HG03432 (cell line): ENCODE measurements around the gene TTC1.

Experiments used
- ATAC-seq: cut with Tn5 transposase; IDR thresholded peaks from one replicate; pipeline ENCODE4 v1.9.1; 2021; ENCODE audit warnings: mild to moderate bottlenecking, moderate library complexity; ENCODE audit not compliant: unreplicated experiment

Gene TTC1

GRCh38 chr5:160082614-160083500 is 73.9 kb downstream of the TTC1 start:
- no peak for ATAC-seq

GRCh38 chr5:160083501-160083900 is 74.6 kb downstream of the TTC1 start:
- ATAC-seq, result no peak

GRCh38 chr5:160084144-160084543 is 75.2 kb downstream of the TTC1 start:
- no peak for ATAC-seq

- ATAC-seq, result no peak
These were observed 78.3 kb downstream of the TTC1 start for GRCh38 chr5:160087199-160087598.

- no peak for ATAC-seq
These were observed 79.9 kb downstream of the TTC1 start for GRCh38 chr5:160088805-160089204.

- no peak for ATAC-seq
These were observed 80.6 kb downstream of the TTC1 start for GRCh38 chr5:160089531-160089930.

- ATAC-seq, result no peak
These were observed 81.1 kb downstream of the TTC1 start for GRCh38 chr5:160090059-160090458.

- peak; percentile 15 for ATAC-seq
These were observed 83.6 kb downstream of the TTC1 start for GRCh38 chr5:160092514-160092913.

- peak; percentile 82 for ATAC-seq
These were observed 84.2 kb downstream of the TTC1 start for GRCh38 chr5:160092960-160093707.

- no peak for ATAC-seq
These were observed 87.2 kb downstream of the TTC1 start for GRCh38 chr5:160096178-160096577.

- ATAC-seq, result no peak
These were observed 89.1 kb downstream of the TTC1 start for GRCh38 chr5:160097991-160098390.

GRCh38 chr5:160105686-160106360 is 96.9 kb downstream of the TTC1 start:
- ATAC-seq, result peak; percentile 85

- no peak for ATAC-seq
These were observed 99.2 kb downstream of the TTC1 start for GRCh38 chr5:160108124-160108523.
